ENCODE results near the gene ARHGAP33.
A peak's percentile ranks its signal among the peaks of the same experiment; 100 is the strongest.
"Not testable (repeated sequence)": the region's sequence is repeated elsewhere in the genome, so short reads cannot be mapped to it uniquely, and the experiment has no call there.

The ARHGAP33 gene

DNA sequence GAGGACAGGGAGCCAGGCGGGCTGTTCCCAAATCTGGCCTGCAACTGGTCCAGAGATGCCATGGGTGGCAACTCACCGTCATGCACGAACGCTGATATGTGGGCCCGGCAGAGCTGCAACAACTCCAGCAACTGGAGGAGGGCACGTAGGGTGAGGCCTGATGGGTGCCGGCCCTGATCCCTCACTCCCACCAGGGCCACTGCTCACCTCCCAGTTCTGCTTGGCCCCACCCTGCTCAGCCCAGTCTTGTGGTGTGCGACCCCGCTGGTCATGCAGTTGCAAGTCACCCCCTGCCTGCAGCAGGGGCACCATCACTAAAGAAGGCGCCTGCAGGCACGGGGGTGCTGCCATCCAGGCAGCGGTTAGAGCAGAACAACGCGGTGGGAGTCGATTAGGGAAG, 16.9 kb downstream of the ARHGAP33 start:
- no peak for DNase-seq (ENCODE audit: low read depth)

DNA sequence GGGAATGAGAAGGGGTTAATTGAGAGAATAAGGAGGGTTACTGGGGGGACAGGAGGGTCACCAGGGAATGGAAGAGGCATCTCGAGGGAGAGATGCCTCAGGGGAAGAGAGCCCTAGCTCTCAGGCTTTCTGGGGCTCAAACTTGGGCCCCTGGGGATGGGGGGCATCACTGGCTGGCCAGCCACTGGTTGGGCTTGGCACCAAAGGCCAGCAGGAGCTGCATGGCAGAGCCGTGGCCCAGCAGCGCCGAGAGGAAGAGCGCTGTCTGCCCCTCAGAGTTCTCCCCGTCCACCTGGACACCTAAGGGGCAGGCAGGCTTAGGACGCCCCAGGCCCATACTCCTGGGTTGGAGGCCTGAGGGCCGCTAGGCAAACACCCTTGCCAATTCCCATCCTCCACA, 17.5 kb downstream of the ARHGAP33 start:
- no peak for DNase-seq (ENCODE audit: low read depth)

DNA sequence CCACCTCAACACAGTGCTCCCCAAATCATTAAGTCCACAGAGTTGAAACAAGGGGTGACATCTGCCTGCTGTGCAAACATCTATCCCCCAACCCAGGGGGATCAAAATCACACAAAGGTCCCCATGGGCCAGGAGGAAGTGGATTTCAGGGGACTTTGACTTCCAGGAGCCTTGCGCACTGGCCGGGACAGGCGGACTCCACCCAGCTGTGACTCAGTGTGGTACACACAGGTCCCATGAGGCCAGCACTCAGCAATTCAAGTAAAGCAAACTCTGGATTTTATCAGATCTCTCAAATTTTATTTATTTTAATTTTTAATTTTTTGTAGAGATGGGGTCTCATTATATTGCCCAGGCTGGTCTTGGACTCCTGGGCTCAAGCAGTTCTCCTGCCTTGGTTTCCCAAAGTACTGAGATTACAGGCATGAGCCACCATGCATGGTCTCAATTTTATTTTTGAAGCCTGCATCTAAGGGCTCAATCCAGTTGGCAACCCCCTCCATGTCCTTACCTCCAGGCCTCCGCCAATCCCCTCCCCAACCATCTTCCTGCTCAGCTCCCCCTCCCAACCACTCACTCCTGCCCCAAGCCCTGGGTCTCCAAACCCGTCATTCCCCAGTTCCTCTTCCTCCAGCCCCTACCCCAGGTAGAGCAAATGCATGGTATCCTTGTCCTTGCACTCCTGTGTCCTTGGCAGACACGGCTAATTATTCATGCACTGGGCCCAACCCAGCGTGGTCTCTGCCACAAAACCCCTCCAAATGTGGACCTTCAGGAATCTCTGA, 18.2 kb downstream of the ARHGAP33 start:
- DNase-seq (ENCODE audit: low read depth): peak; percentile 18

DNA sequence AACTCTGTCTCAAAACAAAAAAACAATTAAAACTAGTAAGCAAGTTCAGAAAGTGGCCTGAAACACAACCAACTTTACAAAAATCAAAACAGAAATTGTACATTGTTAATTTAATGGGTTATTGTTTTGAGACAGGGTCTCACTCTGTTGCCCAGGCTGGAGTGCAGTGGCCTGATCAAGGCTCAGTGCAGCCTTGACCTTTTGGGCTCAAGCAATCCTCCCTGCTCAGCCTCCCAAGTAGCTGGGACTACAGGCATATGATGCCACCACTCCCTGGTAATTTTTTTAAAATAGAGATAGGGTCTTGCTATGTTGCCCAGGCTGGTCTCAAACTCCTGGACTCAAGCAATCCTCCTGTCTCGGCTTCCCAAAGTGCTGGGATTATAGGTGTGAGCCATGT, 20.2 kb downstream of the ARHGAP33 start:
- DNase-seq (ENCODE audit: low read depth): not testable (repeated sequence)

DNA sequence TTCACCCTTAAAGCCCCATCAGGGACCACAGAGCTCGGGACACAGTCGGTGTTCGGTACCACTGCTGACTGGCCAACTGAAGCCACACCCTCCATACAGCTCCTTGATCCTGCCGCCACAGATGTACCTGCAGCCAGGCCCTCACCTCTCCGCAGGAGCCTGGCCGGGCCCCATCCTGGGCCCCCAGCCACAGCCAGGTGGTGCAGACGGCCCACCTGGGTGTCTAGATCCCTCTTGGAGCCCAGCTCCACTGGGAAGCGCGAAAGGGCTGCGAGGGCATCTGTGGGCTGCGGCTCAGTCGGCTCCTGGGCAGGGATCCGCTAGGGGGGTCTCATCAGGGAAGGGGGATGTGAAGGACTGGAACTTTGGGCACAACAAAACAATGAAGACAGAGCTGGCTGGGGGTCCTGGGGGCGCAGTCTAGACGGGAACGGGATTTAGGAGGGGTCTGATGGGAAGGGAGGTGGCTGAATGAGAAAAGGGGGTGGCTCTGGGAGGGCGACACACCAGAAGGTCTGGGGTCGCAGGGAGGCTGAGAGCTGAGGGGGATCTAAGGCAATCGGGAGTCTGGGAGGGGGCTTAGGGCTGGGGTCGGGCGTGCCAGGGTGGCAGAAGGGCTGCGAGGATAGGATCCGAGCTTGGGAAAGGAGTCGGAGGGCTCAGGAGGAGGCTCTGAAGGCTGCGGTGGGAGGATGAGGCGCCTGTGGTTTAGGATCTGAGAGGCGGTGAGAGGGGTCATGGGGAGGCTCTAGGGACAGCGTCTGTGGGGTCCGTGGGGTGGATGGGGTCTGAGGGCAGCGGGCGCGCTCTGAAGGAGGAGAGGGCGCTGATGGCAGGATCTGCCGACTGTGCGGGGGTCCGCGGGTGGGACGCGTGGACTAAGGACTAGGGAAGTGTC, 21.5 kb downstream of the ARHGAP33 start:
- no peak for DNase-seq (ENCODE audit: low read depth)

DNA sequence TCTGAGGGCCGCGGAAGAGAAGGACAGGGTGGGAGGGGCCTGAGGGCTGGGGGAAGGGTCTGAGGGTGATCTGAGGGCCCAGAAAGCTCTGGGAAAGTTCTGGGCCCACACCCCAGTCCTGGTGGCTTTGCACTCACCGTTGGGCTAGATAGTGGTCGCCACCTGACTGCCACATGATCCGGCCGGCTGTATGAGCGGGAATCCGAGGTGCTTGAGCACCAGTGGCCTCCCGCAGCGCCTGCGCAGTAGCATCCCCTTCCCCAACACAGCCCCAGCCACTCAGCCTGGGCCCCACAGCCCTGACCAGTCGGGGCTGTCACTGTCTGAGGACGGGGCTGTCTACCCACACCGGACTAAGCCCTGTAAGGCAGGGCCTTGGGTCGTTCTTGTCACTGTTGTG, 22.3 kb downstream of the ARHGAP33 start:
- DNase-seq (ENCODE audit: low read depth): no peak

DNA sequence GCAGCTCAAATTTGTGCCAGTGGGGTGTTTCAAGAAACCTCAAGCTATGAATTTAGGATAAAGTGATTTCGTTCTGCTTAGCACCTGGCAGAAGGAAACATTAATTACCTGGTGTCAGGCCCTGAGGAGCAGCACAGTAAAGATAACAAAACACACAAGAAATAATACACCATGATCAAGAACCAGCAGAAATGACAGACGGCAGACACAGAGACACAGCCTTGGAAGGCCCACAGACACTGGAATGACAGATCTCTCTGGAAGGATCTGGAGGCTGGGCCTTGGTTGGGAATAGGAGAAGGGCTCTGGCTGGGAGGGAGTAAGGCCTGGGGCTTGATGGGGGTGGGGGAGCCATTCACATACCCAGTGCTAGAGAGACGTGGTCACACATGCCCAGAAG, 26.5 kb downstream of the ARHGAP33 start:
- DNase-seq (ENCODE audit: low read depth): no peak

DNA sequence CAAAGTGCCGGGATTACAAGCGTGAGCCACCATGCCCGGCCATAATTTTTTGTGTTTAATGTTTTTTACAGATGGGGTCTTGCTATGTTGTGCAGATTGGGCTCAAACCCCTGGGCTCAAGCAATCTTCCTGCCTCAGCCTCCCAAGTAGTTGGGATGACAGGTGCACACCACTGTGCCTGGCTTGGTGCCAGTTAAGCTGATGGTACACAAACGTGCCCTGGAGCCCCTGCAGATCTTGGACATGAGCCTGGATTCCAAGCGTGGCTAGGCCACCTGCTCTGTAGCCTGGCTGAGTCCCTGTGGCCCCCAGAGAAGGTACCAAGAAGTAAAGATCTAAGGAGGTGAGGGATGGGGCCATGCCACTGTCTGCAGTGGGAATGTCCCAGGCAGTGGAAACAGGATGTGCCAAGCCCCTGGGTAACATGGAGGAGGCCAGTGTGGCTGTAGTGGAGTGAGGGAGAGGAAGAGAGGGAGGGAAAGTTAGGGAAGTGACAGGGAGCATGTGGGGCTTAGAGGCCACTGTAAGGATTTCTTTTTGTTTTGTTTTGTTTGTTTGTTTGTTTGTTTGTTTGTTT, 30.2 kb downstream of the ARHGAP33 start:
- no peak for DNase-seq (ENCODE audit: low read depth)

DNA sequence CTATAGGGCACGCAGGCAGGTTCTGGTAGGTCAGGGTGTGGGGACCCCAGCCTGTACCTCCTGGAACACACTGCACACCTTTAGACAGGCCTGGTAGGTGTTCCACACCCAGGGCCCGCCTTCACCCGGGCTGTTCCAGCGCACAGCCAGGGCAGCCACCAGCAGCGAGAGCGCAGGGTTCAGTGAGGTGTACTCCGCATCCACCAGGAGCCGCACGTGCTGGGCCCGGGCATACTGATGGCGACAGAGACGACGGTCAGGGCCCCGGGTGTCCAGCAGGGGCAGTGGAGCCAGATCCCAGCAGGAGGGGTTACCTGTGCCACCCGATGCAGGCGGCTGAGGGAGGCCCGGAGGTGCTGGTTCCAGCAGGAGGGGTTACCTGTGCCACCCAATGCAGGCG, 31.2 kb downstream of the ARHGAP33 start:
- no peak for DNase-seq (ENCODE audit: low read depth)

DNA sequence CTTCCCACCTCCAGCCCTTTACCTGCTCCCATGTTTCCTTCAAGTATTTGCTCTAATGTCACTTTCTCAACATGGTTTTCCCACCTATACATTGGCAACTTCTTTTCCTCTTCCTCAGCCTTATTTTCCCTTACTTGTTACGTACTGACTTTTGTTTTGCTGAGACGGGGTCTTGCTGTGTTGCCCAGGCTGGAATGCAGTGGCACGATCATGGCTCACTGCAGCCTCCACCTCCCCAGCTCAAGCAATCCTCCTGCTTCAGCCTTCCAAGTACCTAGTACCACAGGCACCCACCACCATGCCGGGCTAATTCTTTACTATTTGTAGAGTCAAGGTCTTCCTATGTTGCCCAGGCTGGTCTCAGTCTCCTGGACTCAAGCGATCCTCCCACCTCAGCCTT, 32.3 kb downstream of the ARHGAP33 start:
- no peak for DNase-seq (ENCODE audit: low read depth)

DNA sequence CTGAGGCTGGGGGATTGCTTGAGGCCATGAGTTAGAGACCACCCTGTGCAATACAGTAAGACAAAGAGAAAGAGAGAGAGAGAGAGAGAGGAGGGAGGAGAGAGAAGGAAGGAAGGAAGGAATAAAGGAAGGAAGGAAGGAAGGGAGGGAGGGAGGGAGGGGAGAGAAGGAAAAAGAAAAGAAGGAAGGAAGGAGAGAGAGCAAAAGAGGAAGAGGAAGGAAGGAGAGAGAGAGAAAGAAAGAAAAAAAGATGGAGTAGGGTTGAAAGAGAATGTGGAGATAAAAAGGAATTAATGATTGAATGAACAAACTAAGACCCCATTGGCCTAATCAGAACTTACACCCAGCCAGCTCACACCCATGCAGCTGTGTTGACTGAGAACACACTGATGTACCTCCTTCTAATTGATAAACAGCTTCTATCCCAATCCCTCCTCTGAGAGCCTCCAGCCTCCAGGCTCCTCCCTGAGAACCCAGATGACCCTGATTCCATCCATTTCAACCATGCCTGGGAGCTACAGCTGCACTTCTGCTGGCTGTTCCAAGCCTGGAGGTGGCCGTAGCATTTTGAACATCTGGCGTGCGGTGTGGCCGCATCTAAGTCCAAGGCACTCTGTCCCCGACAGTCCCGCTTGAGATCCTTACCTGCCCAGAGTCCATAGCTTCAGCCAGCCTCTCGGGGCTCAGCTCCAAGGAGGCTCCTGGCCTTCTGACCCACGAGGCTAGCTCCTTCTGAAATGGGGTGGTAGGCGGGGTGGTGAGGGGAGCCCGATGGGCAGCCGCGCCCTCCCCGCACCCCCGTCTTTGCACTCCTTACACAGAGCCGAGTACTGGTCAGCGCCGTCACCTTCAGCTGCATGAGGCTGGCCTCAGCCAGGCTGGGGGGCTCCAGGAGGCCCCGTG, 36.2 kb downstream of the ARHGAP33 start:
- DNase-seq (ENCODE audit: low read depth): no peak

DNA sequence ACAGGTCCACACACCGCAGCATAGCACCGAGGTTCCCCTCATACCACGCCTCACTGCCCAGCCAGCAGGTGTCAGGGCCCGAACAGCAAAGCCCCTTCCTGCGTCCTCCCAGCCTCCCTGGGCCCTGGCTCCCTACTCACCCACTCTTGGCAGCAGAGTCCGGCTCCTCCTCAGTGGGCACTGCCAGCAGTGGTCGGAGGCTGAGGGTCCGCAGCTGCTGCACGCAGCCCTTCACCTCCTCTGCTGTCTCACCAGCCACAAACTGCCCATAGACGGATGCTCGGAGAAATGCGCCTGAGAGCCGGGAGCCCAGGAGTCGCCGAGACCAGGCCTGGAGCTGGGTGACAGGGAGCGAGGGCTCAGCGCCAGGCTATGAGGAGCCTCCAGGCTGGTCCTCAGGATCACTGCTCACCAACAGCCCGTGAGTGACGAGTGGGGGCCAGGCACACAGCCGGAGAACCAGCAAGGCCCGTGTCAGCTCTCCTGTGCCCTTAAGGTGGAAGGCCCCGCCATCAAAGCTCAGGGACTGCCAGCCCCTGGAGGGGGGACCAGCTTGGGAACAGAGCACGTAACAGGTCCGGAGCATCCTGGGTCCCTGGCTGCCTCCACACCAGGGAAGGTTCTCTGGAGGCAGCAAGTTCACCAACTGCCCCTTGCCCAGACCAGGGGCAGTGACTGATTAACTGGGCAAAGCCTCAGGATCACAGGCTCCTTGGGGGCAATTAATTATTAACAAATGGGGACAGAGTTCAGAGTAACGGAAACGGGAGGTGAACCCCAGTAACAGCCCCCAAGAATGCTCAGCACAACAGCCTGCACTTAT, 37.1 kb downstream of the ARHGAP33 start, which contains the start of gene PRODH2:
Gene PRODH2, minus strand, starts transcription at position 626 of the 823 bp plus-strand sequence. Its CDS starts 40 bp downstream, at position 586.
- DNase-seq (ENCODE audit: low read depth): no peak

DNA sequence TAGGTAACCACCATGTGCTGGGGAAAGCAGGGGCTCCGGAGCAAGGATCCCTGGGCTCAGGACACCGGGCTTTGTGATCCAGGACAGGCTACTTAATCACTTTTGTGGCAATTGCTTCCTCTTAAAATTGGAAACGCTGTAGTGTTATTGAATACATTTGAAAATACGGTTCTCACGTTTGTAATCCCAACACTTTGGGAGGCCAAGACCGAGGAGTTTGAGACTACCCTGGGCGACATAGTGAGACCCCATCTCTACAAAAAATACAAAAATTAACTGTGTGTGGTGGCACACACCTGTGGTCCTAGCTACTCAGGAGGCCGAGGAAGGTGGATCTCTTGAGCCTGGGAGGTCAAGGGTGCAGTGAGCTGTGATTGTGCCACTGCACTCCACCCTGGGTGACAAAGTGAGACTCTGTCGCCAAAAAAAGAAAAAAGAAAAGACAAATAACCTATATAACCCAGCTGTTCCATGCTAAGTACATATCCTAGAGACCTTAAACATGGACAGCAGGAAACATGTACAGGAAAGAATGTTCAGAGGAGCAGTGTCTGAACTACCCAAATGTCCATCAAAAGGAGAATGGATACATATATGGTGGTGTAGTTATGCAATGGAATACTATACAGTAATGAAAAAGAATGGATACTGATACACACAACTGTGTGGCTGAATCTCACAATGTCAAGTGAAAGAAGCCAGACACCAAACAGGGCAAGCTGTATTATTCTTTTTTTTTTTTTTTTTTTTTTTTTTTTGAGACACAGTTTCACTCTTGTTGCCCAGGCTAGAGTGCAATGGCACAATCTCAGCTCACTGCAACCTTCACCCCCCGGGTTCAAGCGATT, 37.9 kb downstream of the ARHGAP33 start:
- DNase-seq (ENCODE audit: low read depth): no peak

DNA sequence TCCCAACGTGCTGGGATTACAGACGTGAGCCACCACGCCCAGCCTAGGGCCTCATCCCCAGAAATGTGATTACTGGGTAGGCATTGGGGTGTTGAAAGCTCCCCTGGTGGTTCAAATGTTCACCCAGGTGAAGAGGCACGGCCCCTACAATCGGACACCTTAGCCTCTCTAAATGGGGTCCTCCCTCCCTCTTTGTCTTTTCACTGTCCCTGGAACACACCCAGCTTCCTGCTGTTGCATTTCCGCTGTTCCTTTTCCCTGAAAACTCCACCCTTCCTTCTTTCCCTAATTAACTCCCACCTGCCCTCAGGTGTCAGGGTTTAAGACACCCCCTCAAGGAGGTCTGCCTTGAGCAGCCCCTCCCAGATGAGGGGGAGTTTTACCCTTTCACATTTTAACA, 40.9 kb downstream of the ARHGAP33 start:
- DNase-seq (ENCODE audit: low read depth): no peak

DNA sequence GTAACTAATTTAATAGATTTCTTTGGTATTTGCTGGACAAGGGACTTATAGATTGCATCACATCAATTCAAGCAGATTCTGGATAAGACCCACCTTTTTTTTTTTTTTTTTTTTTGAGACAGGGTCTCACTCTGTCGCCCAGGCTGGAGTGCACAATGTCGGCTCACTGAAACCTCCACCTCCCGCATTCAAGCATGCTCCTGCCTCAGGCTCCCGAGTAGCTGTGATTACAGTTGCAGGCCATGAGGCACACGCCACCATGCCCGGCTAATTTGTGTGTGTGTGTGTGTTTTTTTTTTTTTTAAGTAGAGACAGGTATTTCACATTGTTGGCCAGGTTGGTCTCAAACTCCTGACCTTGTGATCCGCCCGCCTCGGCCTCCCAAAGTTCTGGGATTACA, 41.5 kb downstream of the ARHGAP33 start:
- DNase-seq (ENCODE audit: low read depth): no peak

DNA sequence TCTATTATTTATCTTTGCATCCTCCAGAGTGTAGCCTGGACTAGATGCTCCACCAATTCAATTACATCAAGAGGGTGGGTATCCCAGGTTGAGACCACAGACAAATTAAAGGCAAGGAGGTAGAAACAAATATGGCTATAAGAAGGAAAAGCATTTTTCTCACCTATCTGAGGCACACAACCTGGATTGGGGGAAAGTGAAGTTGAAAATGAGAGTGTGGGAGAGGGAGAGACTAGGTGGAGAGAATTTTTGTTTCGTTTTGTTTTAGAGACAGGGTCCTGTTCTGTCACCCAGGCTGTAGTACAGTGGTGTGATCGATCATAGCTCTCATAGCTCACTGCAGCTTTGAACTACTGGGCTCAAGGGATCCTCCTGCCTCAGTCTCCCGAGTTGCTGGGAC, 43.1 kb downstream of the ARHGAP33 start:
- no peak for DNase-seq (ENCODE audit: low read depth)

DNA sequence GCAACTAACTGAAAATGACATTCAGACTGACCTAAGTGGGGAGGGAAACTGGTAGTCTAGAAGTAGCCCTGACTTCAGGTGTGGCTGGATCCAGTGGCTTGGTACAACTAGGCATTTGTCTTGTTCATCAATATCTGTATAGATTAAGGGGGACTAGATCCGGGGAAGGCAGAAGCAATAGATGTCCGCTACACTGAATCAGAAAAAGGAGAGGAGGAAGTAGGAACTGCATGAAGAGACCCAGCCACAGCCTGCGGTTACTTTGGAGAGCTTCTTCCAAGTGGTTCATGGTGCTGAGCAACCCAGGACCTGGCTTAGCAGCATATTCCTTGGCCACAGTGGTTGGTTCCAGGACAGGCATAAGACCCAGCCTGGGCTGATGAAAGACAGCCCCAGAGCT, 47.2 kb downstream of the ARHGAP33 start:
- DNase-seq (ENCODE audit: low read depth): no peak

DNA sequence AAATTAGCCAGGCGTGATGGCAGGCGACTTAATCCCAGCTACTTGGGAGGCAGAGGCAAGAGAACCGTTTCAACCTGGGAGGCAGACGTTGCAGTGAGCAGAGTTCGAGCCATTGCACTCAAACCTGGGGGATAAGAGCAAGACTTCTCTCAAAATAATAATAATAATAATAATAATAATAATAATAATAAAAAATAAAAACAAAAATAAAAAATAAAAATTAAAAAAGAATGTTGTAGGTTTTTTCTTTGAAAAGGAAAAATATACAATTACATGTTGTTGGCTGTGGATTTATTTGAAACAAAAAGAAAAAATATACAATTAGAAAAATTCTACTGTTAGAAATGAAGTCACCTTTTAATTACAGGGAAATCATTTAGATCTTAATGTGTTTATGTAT, 48.8 kb downstream of the ARHGAP33 start:
- DNase-seq (ENCODE audit: low read depth): no peak

DNA sequence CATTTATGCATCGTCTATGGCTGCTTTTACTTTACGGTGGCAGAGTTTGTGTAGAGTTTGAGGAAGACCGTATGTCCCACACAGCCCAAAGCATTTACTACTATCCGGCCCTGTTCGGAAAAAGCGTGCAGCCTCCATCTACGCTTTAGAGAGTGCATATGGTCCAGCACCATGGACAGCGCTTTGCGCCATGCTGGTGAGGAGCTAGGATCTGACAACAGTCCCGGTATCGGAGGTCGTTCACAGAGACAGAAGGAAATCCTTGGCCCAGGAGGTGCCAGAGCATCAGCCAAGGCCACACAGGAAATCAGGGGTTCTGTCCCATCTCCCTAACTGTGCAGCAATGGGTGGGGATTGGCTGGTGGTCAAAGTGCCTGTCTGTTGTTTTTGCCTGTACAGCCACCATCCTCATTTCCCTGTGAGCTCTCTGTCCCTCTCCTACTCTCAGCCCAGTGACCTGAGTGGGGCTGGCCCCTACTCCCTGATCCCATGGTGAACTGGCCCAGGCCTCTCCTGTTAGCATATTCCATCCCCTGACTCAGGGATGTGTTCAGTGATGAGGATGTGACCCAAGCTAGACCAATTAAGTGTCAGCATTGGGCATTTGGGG, 53.4 kb downstream of the ARHGAP33 start:
- DNase-seq (ENCODE audit: low read depth): peak; percentile 22

Data from fibroblast of gingiva (primary cell).